HG03039 (cell line): ENCODE data around the gene MYOC.
"Not testable (repeated sequence)": the region's sequence is repeated elsewhere in the genome, so short reads cannot be mapped to it uniquely, and the experiment has no call there.

ENCODE experiments used
- ATAC-seq: cut with Tn5 transposase; IDR thresholded peaks from one replicate; pipeline ENCODE4 v1.9.1; 2021; ENCODE audit warnings: mild to moderate bottlenecking, moderate library complexity; ENCODE audit not compliant: unreplicated experiment

Gene MYOC

GRCh38 chr1:171654201-171654941, 1.9 kb upstream of the MYOC start:
- no peak for ATAC-seq

- ATAC-seq, result no peak
Observed at GRCh38 chr1:171653796-171654195, 1.3 kb upstream of the MYOC start.

- ATAC-seq, result no peak
Observed at GRCh38 chr1:171646249-171646560, 6.3 kb downstream of the MYOC start.

DNA sequence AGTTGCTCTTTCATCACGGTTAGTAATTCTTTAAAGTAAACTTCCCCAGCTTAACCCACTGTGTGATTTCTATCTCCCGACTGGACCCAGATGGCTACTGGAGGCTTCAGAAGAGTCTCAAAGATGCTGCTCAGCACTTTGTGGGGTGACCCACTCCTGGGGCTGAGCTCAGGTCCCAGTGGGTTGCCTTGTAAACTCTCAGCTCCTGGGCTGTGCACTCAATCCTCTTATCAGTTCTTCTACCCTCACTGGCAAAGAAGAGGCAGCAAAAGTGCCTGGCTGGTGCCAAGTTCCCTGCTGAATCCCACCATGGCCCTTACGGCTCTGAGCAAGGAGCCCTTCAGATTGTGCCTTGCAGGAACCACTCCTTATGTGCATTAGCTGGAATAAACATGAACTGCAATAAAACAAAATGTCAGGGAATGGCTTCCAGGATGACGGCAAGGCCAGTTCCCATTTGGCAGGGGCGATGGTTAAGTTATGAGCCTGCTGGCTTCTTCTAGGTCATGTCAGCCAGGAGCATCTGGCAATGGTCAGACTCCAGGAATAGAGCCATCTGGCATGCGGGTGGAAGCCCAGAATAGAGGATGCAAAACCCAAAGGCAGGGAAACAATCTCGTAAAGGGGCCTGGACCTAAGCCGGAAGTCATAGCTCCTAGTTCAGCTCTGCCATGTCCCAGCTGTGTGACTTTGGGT, 6.8 kb downstream of the MYOC start:
- ATAC-seq, result no peak

- peak; percentile 49 for ATAC-seq
Observed at GRCh38 chr1:171644805-171645483, 7.5 kb downstream of the MYOC start.

DNA sequence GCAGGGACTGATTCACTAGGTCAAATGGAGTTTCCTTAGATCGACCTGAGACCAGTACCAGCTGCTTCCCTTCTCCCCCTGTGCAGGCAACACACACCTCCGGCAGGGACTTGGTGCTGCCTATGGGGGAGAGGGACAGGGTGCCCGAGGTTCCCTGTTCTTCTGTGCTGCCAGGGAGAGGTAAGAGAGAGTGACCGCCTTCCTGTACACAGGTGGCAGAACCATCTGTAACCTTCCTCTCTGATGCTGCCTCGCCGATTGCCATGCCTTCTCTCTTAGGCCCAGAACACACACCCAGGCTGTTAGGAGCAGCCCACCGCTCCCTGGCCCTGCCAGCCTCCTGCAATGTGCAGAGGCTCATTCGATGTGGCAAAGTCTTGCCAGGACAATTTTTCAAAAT, 9.3 kb downstream of the MYOC start:
- ATAC-seq, result no peak

GRCh38 chr1:171642197-171642596, 10.3 kb downstream of the MYOC start:
- no peak for ATAC-seq

- no peak for ATAC-seq
Observed at GRCh38 chr1:171641076-171641864, 11.2 kb downstream of the MYOC start.

- ATAC-seq, result no peak
Observed at GRCh38 chr1:171640225-171640624, 12.3 kb downstream of the MYOC start.

DNA sequence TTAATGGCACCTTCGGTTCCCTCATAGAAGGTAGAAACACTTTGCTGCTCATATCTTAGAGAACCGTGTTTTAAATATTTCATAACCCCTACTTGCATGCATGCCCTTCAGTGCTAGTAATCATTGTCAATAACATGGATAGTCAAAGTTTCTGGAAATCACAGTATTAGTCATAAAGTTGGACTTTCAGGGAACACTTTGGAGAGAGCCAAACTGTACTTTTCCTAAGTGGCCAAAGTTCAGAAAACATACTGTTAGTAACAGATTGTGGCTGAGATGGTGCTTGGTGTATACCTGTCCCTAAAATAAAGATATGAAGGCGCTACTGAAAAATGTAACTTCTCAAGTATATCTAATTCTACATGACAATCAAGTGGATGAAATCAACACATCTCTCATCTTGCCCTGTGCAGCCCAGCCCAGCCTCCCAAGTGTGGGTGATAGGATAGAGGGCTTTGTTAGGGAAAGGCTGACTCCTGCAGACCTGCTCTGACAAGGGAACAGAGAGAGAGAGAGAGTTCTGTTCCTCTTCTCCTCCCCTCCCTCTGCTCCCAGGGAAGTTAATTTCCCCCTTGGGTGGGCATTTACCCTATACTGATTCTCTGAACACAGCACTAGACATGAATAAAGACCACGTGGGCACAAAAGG, 14.4 kb downstream of the MYOC start:
- no peak for ATAC-seq

GRCh38 chr1:171636141-171636540, 16.3 kb downstream of the MYOC start:
- ATAC-seq, result no peak

DNA sequence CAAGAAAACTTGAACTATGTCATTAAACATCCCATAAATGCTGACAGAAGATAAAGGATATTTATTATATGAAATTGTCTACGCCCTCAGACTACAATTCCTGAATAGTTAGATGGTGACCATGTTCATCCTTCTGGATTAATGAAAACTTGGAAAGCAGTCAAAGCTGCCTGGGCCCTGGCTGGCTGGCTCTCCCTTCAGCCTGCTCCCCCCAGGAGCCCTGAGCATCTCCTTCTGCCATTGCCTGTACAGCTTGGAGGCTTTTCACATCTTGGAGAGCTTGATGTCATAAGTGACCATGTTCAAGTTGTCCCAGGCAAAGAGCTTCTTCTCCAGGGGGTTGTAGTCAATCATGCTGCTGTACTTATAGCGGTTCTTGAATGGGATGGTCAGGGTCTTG, 16.8 kb downstream of the MYOC start:
- no peak for ATAC-seq

GRCh38 chr1:171628225-171628624, 24.3 kb downstream of the MYOC start:
- ATAC-seq, result no peak

- no peak for ATAC-seq
Observed at GRCh38 chr1:171627020-171627419, 25.5 kb downstream of the MYOC start.

DNA sequence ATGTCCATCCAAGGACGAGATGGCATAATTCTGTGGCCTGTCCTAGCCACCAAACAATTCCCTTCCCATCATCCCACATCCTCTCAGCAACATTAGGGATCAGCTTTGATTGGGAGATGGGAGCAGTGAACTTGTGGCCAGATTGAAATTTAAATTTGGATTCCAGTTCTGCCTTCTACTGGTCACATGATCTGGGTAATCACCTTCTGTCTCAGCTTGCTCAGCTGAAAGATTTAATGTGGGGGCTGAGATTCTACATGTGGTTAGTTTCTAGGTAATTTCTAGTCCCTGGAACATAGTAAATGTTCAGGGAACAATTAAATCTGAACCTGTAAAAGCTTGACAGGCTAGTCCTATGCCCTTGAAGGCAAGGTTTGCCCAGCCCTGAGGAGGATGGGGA, 27.3 kb downstream of the MYOC start:
- ATAC-seq, result no peak

GRCh38 chr1:171623651-171624331, 28.7 kb downstream of the MYOC start:
- ATAC-seq, result no peak

DNA sequence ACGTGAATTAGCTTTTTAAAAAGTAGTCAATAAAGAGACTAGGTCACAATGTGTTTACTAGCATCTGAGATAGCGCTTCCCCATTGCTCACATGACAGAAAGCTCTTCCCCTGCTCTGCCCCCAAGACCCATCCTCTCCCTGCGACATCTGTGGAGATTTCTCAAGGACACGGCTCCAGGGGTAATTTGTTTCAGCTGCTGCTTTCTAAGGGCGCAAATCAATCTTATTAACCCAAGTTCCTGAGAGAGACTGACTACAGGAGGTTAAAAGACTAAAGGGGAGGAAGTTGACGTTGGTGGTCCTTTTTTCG, 30.4 kb downstream of the MYOC start, which contains the start of gene MYOCOS:
MYOCOS (plus strand) TSS at position 92 of the 311 bp plus-strand sequence. CDS start 1,641 bp downstream, outside the sequence.
- no peak for ATAC-seq

GRCh38 chr1:171616586-171616985, 35.9 kb downstream of the MYOC start:
- no peak for ATAC-seq

DNA sequence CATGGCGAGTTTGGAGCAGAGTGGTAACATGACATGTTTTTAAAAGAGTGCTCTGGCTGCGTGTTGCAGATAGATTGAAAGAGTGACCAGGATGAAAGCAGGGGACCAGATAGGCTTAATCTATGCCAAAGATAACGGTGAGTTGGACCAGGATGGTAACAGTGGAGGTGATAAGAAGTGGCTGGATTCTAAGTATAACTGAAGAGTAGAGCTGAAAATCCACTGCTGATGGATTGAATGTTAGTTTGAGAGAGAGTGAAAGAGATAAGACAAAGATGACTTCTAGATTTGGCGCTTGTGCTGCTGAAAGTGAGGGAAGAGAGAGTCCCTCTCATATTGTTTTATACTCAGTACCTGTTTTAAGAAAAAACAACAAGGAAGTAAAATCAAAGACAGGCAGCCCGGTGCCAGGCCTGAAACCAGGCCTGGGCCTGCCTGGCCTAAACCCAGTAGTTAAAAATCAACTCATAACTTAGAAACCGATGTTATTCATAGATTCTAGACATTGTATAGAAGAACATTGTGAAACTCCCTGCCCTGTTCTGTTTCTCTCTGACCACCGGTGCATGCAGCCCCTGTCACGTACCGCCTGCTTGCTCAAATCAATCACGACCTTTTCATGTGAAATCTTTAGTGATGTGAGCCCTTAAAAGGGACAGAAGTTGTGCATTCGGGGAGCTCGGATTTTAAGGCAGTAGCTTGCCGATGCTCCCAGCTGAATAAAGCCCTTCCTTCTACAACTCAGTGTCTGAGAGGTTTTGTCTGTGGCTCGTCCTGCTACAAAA, 37.2 kb downstream of the MYOC start:
- not testable (repeated sequence) for ATAC-seq

- no peak for ATAC-seq
Observed at GRCh38 chr1:171613282-171613681, 39.2 kb downstream of the MYOC start.
